ENCODE data around the gene CPSF6. TPM values are rescaled to one million over a fixed set of nuclear protein-coding genes. Genes with fewer than 3 reads are reported as not detected.
A peak's percentile ranks its signal among the peaks of the same experiment; 100 is the strongest.

CPSF6 gene
- total and polyA plus RNA-seq, 3 experiments from 2014 or later: 52.5 to 114 (median 113) TPM

DNA sequence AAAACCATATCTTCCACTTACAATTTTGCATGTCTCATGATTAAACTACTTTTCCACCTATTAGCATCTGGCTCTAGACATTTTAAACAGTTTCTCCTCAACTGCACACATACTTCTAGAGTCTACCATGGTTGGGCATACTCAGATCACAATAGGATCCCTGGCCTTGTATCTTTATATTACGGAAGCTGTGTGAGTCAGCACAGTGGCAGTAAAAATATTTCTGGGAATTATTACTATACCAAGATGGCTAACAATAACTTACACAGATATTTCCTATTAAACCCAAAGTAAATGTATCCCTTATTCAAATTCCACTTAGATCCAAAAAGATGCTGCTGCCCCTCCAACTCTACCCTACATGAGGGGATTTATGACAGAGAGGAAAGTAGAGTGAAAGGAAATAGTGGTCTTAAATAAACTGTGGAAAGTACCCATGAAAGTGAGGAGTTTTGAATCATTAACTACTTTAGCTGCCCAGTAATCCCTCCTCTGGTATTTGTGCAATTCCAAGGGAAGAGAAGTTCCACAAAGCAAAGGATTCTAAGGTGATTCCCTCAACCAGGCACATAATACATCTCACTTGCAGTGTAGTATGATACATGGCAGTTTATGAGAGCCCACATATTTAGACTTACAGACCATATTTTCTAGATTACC lies 14.0 kb upstream of the CPSF6 start:
- Mint-ChIP-seq H3K27ac (no peak overlapping the region), H3K36me3 (no peaks in the 10 kb centered on the region), H3K9me3 (no peaks in the 10 kb centered on the region), H3K27me3 (peaks cover 0 to 19% of the 10 kb centered on the region in 2 donors), H3K4me3 (no peak overlapping the region), H3K4me1 (no peaks in the 10 kb centered on the region)
- Histone ChIP-seq H3K4me1 (ENCODE audit: insufficient read depth, low read length) (no peaks in the 10 kb centered on the region), H3K36me3 (ENCODE audit: insufficient read depth, low read length) (no peaks in the 10 kb centered on the region), H3K27ac (ENCODE audit: low read depth, low read length) (no peak overlapping the region), H3K9me3 (ENCODE audit: low read length) (no peaks in the 10 kb centered on the region), H3K4me3 (ENCODE audit: low read length) (no peak overlapping the region), H3K27me3 (ENCODE audit: insufficient read depth, low read length, poor library complexity, severe bottlenecking) (no peaks in the 10 kb centered on the region)
- DNase-seq: no peak
- ChIA-PET POLR2A (no interaction called here), CTCF (interaction anchor here (1.5 kb wide), 1 partner anchor 69 kb away, joined by 5 read pairs; no protein-coding TSS in a partner anchor)

DNA sequence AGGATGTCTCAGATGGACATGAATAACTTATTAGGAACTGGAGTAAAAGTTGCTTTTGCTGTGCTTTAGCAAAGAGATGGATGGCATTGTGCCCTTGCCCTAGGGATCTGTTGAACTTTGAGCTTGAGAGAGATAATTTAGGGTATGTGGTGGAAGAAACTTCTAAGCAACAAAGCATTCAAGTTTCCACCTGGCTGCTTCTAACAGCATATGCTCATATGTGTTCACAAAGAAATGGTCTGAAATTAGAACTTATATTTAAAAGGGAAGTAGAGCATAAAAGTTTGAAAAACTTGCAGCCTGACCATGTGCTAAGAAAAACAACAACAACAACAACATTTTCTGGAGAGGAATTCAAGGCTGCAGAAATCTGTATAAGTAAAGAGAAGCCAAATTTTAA lies 7.9 kb upstream of the CPSF6 start:
- CTCF ChIA-PET: no interaction called here

GRCh38 chr12:69238589-69239351 lies 599 bp upstream of the CPSF6 start:
- no peaks in the 10 kb centered on the region for H3K27me3 Mint-ChIP-seq
- peak overlapping the region; percentile 92 to 99 (median 96) for H3K27ac Mint-ChIP-seq
- H3K4me3 Mint-ChIP-seq: peak overlapping the region; percentile 84 to 93 (median 91)
- POLR2A ChIA-PET: interaction anchor here (1.0 kb wide), 2 partner anchors 82 to 92 kb away, joined by 3 to 4 read pairs; no protein-coding TSS in a partner anchor
- no peaks in the 10 kb centered on the region for H3K9me3 Mint-ChIP-seq
- H3K27ac ChIP-seq (ENCODE audit: low read depth, low read length): peak overlapping the region; percentile 68
- H3K36me3 Mint-ChIP-seq: peaks cover 0 to 18% (median 0%) of the 10 kb centered on the region in 3 donors
- no peaks in the 10 kb centered on the region for H3K36me3 ChIP-seq (ENCODE audit: insufficient read depth, low read length)
- H3K9me3 ChIP-seq (ENCODE audit: low read length): no peaks in the 10 kb centered on the region
- no peak for DNase-seq
- peaks cover 41% of the 10 kb centered on the region for H3K4me1 ChIP-seq (ENCODE audit: insufficient read depth, low read length)
- no peaks in the 10 kb centered on the region for H3K27me3 ChIP-seq (ENCODE audit: insufficient read depth, low read length, poor library complexity, severe bottlenecking)
- CTCF ChIA-PET: interaction anchor here (1.2 kb wide), 1 partner anchor 332 kb away, joined by 3 read pairs; no protein-coding TSS in a partner anchor
- peak overlapping the region; percentile 82 for H3K4me3 ChIP-seq (ENCODE audit: low read length)
- peaks cover 41 to 55% (median 50%) of the 10 kb centered on the region in 3 donors for H3K4me1 Mint-ChIP-seq

More for the DNA sequence above, 7.9 kb upstream of the CPSF6 start:
- POLR2A ChIA-PET: no interaction called here
- Mint-ChIP-seq H3K27me3 (peaks cover 0 to 2% of the 10 kb centered on the region in 2 donors), H3K4me3 (no peak overlapping the region), H3K9me3 (peaks cover 9 to 20% (median 15%) of the 10 kb centered on the region in 5 donors), H3K27ac (no peak overlapping the region), H3K36me3 (peaks cover 4 to 19% (median 7%) of the 10 kb centered on the region in 3 donors), H3K4me1 (no peaks in the 10 kb centered on the region)
- Histone ChIP-seq H3K4me1 (ENCODE audit: insufficient read depth, low read length) (no peaks in the 10 kb centered on the region), H3K27me3 (ENCODE audit: insufficient read depth, low read length, poor library complexity, severe bottlenecking) (no peaks in the 10 kb centered on the region), H3K9me3 (ENCODE audit: low read length) (no peaks in the 10 kb centered on the region), H3K4me3 (ENCODE audit: low read length) (no peak overlapping the region), H3K36me3 (ENCODE audit: insufficient read depth, low read length) (no peaks in the 10 kb centered on the region), H3K27ac (ENCODE audit: low read depth, low read length) (no peak overlapping the region)
- no peak for DNase-seq

- H3K9me3 Mint-ChIP-seq: no peaks in the 10 kb centered on the region
- ChIA-PET CTCF (interaction anchor here (1.2 to 2.0 kb wide), 2 partner anchors 14 to 331 kb away, joined by 3 to 4 read pairs; no protein-coding TSS in a partner anchor), POLR2A (interaction anchor here (0.7 to 1.1 kb wide), 3 partner anchors 26 to 91 kb away, joined by 3 to 4 read pairs (median 4); no protein-coding TSS in a partner anchor)
- DNase-seq: peak; percentile 31 to 67 (median 51)
- H3K4me3 ChIP-seq (ENCODE audit: low read length): peak overlapping the region; percentile 95
- peak overlapping the region; percentile 91 to 100 (median 97) for H3K4me3 Mint-ChIP-seq
- H3K9me3 ChIP-seq (ENCODE audit: low read length): no peaks in the 10 kb centered on the region
- H3K27ac ChIP-seq (ENCODE audit: low read depth, low read length): peak overlapping the region; percentile 90
- peaks cover 45 to 64% (median 62%) of the 10 kb centered on the region in 3 donors for H3K4me1 Mint-ChIP-seq
- H3K27me3 ChIP-seq (ENCODE audit: insufficient read depth, low read length, poor library complexity, severe bottlenecking): no peaks in the 10 kb centered on the region
- peaks cover 0 to 21% (median 0%) of the 10 kb centered on the region in 3 donors for H3K36me3 Mint-ChIP-seq
- H3K4me1 ChIP-seq (ENCODE audit: insufficient read depth, low read length): peaks cover 47% of the 10 kb centered on the region
- H3K27me3 Mint-ChIP-seq: no peaks in the 10 kb centered on the region
- H3K36me3 ChIP-seq (ENCODE audit: insufficient read depth, low read length): no peaks in the 10 kb centered on the region
- peak overlapping the region; percentile 91 to 100 (median 98) for H3K27ac Mint-ChIP-seq
Measured at GRCh38 chr12:69239922-69240630, 707 bp downstream of the CPSF6 start.

DNA sequence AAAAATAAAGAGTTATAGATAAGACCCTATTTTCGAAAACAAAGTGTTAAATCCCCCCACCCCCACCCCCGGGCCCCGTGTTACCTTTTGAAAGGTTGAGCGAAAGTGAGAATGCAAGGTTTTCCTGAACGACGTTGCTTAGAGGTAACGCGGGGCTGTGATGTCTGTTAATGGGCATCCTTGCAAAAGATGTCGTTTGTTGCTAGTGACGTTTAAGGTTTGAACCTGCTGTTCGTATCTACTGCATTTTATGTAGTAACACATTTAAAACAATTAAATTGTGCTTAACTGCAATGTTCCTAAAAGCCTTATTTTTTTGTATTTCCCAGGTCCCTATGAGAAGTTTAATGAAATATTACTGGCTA lies 1.2 kb downstream of the CPSF6 start:
- Mint-ChIP-seq H3K4me1 (peaks cover 50 to 69% (median 67%) of the 10 kb centered on the region in 3 donors), H3K9me3 (no peaks in the 10 kb centered on the region), H3K4me3 (peak overlapping the region; percentile 91 to 100 (median 97)), H3K36me3 (peaks cover 0 to 23% (median 0%) of the 10 kb centered on the region in 3 donors), H3K27me3 (no peaks in the 10 kb centered on the region), H3K27ac (peak overlapping the region; percentile 91 to 100 (median 98))
- Histone ChIP-seq H3K36me3 (ENCODE audit: insufficient read depth, low read length) (no peaks in the 10 kb centered on the region), H3K4me1 (ENCODE audit: insufficient read depth, low read length) (peaks cover 48% of the 10 kb centered on the region), H3K9me3 (ENCODE audit: low read length) (no peaks in the 10 kb centered on the region), H3K27ac (ENCODE audit: low read depth, low read length) (peak overlapping the region; percentile 90), H3K4me3 (ENCODE audit: low read length) (peak overlapping the region; percentile 95), H3K27me3 (ENCODE audit: insufficient read depth, low read length, poor library complexity, severe bottlenecking) (no peaks in the 10 kb centered on the region)
- DNase-seq: peak in 3 of 5 donors; percentile 5 to 48 (median 42)
- POLR2A ChIA-PET: interaction anchor here (0.7 to 1.1 kb wide), 2 partner anchors 25 to 90 kb away, joined by 3 to 4 read pairs; no protein-coding TSS in a partner anchor
- CTCF ChIA-PET: interaction anchor here (2.0 kb wide), 1 partner anchor 13 kb away, joined by 4 read pairs; no protein-coding TSS in a partner anchor

- H3K36me3 ChIP-seq (ENCODE audit: insufficient read depth, low read length): no peaks in the 10 kb centered on the region
- no peak for DNase-seq
- H3K9me3 Mint-ChIP-seq: no peaks in the 10 kb centered on the region
- peak overlapping the region; percentile 69 to 100 (median 97) for H3K4me3 Mint-ChIP-seq
- no peaks in the 10 kb centered on the region for H3K27me3 ChIP-seq (ENCODE audit: insufficient read depth, low read length, poor library complexity, severe bottlenecking)
- H3K9me3 ChIP-seq (ENCODE audit: low read length): no peaks in the 10 kb centered on the region
- H3K27ac Mint-ChIP-seq: peak overlapping the region in 5 of 8 donors; percentile 47 to 92 (median 75)
- peak overlapping the region; percentile 5 for H3K4me3 ChIP-seq (ENCODE audit: low read length)
- POLR2A ChIA-PET: interaction anchor here (0.6 to 1.1 kb wide), 3 partner anchors 89 to 1973 kb away, joined by 3 to 4 read pairs (median 4); no protein-coding TSS in a partner anchor
- peaks cover 59 to 79% (median 77%) of the 10 kb centered on the region in 3 donors for H3K4me1 Mint-ChIP-seq
- CTCF ChIA-PET: interaction anchor here (0.7 to 3.7 kb wide), 3 partner anchors 12 to 395 kb away, joined by 3 to 17 read pairs (median 4); no protein-coding TSS in a partner anchor
- H3K27me3 Mint-ChIP-seq: no peaks in the 10 kb centered on the region
- no peak overlapping the region for H3K27ac ChIP-seq (ENCODE audit: low read depth, low read length)
- peaks cover 0 to 23% (median 0%) of the 10 kb centered on the region in 3 donors for H3K36me3 Mint-ChIP-seq
- H3K4me1 ChIP-seq (ENCODE audit: insufficient read depth, low read length): peaks cover 57% of the 10 kb centered on the region
Measured at GRCh38 chr12:69241438-69242092, 2.2 kb downstream of the CPSF6 start.

Data from CD8-positive, alpha-beta memory T cell (primary cell).